ENCODE measurements around the gene ARAP2. TPM values are rescaled to one million over a fixed set of nuclear protein-coding genes. Genes with fewer than 3 reads are reported as not detected.

The ARAP2 gene
- polyA plus RNA-seq, 5 donors, result 2.8 to 6.6 (median 5.0) TPM

GRCh38 chr4:36042122-36042970 lies 202.0 kb downstream of the ARAP2 start:
- DNase-seq, result no peak

GRCh38 chr4:36041340-36041739 lies 203.0 kb downstream of the ARAP2 start:
- DNase-seq, result no peak

DNA sequence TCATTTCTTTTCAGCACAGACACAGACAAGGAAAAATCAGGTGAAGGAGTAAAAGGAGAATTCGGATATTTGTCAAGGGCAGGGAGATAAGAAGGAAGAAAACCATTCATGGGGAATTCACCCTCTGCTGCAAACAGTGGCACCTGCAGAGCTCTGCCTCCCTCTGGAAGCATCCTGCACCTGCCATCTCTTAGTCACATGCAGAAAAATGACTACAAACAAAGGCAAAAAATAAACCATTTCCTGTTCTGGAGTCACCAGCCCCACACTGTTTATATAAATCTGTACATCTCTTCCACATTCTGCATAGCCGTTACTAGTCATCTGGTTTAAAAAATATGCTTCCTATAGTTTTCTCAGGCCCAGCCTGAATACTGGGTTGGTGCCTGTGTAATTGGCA lies 205.3 kb downstream of the ARAP2 start:
- DNase-seq, result no peak

DNA sequence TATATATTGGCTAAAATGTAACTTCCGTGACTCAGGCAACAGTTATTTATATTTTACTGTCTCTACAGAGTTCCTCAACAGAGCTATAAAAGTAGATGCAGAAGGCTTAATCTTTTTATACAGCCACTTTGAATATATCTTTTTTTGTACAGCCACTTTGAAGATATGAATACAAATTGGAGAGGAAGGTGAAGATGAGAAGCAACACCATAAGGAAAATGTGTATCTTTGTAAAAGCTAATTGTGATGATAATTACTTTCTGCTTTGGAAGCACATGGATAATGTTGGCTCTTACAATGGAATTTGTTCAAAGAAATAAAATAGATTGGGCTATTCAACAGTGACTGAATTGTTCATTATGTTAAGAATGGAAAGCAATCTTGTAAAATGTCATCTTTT lies 205.8 kb downstream of the ARAP2 start:
- no peak for DNase-seq

- no peak for DNase-seq
Observed at GRCh38 chr4:36037127-36037526, 207.2 kb downstream of the ARAP2 start.

GRCh38 chr4:36029951-36030350 lies 214.4 kb downstream of the ARAP2 start:
- DNase-seq, result no peak

DNA sequence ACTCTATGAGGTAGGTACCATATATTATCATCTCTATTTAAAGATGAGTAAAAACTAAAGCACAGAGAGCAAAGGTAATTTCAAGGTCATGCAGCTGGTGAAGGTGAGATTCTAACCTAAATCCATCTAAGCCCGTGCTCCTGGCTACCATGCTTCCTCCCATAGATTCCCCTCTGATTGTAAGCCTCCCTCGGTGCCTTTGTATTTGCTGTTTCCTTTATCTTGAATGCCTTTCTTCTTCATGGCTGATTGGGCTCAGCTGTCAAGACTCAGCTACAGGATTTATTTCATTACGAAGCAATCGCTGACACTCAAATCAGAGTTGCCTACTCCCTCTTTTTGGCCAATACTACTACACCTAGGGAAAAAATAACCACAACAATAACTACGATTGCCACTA lies 217.1 kb downstream of the ARAP2 start:
- DNase-seq, result no peak

GRCh38 chr4:36026348-36026880 lies 217.9 kb downstream of the ARAP2 start:
- no peak for DNase-seq

DNA sequence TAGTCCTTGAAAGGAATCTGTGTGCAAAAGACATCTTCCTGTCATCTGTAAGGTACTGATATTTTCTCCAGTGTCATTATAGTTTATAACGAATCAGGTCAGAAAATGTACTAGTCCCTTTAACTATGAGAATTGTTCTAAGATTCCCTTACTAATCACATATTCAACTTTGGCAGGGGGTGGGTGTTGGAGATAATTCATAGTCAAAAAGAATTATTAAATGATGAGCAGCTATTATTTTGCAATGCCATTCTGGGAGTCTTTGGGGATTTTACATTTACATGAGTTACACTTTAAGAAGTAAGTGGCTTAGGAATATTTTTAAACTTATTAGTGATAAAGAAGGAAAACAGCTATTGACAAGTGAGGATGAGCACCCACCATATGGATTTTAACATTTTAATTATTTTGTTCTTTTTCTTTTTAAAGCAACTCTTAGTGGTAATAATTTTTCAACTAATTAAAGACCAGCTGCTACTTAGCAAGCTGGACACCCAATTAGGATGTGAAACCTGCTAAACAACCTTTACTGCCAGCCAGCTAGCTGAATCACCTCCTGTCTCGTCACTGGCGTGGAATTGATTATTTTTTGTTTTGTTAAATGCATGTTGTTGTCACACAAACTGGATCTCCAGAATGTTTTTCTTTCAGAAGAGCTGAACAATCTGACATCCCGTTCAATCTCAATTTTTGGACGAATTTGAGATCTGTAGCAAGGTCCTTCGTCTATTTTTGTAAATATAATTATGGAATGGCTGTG lies 219.2 kb downstream of the ARAP2 start:
- no peak for DNase-seq

DNA sequence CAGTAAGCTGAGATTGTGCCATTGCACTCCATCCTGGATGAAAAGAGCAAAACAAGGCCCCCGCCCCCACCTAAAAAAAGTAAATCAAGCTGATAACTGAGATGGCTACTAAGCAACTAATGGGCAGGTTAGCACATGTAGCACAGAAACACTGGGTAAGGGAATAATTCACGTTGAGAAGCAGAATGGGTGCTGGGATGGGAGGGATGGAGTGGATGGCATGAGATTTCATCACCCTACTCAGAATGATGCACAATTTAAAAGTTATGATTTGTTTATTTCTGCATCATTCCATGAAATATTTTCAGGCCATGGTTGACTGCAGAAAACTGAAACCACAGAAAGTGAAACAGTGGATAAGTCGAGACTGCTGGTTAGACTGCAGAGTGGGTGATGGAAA lies 224.0 kb downstream of the ARAP2 start:
- no peak for DNase-seq

Other genes starting within 250 kb of the ARAP2 start
- 1 to 10 TPM in 4 of 5 donors, under 1 TPM in 1; 0.74 to 6.2 (median 4.6) TPM for gene DTHD1, start 37.1 kb upstream of the ARAP2 start, polyA plus RNA-seq (ENCODE audit: insufficient read depth in 1 of 5, insufficient read length in 5 of 5, low replicate concordance in 1 of 5)

All from right lung (tissue), 5 donors.